SK-N-SH (cell line): ENCODE measurements around the gene ANGPTL8. TPM values are rescaled to one million over a fixed set of nuclear protein-coding genes. Genes with fewer than 3 reads are reported as not detected.

ENCODE experiments used
- CTCF ChIA-PET: fragments of 300-600, 350-600 bp; formaldehyde crosslinking; extraction: SDS; loops from one replicate; lab custom pipeline; 2021; lab: Yijun Ruan, JAX
- POLR2A ChIA-PET: fragments of 350-600 bp; sonication (Branson Sonifier 250); formaldehyde crosslinking; extraction: SDS; loops from one replicate; lab custom pipeline; 2020; ENCODE audit warnings: antibody characterized with exemption, inconsistent platforms; lab: Yijun Ruan, JAX
- DNase-seq: peaks from one replicate; pipeline ENCODE4 v3.0.0; 2012
- H2AFZ ChIP-seq: fragments of 200-600 bp; sonication (generic); 2 replicates; pipeline ENCODE4 v1.8.1; 2016; ENCODE audit warnings: antibody characterized with exemption, mild to moderate bottlenecking, low read depth
- H3F3A ChIP-seq: fragments of 200-600 bp; sonication (generic); replicated peaks from 2 replicates; pipeline ENCODE3; 2016; ENCODE audit warnings: antibody characterized with exemption, mild to moderate bottlenecking; ENCODE audit not compliant: insufficient read depth
- H3K27ac ChIP-seq, 2 experiments: fragments of 200-500 bp in 1 of 2; fragments of 200-600 bp in 1 of 2; sonication (Bioruptor generic) in 1 of 2; sonication (generic), shearing (Covaris generic) in 1 of 2; 2 replicates each; pipeline versions ENCODE4 v1.5.1 to v1.6.1; 2014 to 2016; ENCODE audit warnings: low read depth in 2 of 2, inconsistent platforms in 1 of 2, low read length in 1 of 2, mild to moderate bottlenecking in 1 of 2, mixed read lengths in 1 of 2
- H3K27me3 ChIP-seq: fragments of 200-600 bp; sonication (generic), shearing (Covaris generic); 2 replicates; pipeline ENCODE4 v1.6.1; 2016; ENCODE audit warnings: mixed run types; ENCODE audit not compliant: insufficient read depth
- H3K36me3 ChIP-seq, 2 experiments: fragments of 200-500 bp in 1 of 2; fragments of 200-600 bp in 1 of 2; sonication (Bioruptor generic) in 1 of 2; sonication (generic) in 1 of 2; replicated peaks in 1 of 2; 2 replicates each; pipeline versions ENCODE3 to v1.5.1; 2014 to 2016; ENCODE audit warnings: low read length in 1 of 2, mild to moderate bottlenecking in 1 of 2; ENCODE audit not compliant: insufficient read depth in 2 of 2, control insufficient read depth in 1 of 2
- H3K4me1 ChIP-seq, 2 experiments: fragments of 200-500 bp in 1 of 2; fragments of 200-600 bp in 1 of 2; sonication (Bioruptor generic) in 1 of 2; sonication (generic), shearing (Covaris generic) in 1 of 2; 2 replicates each; pipeline versions ENCODE4 v1.5.1 to v1.6.1; 2014 to 2016; ENCODE audit warnings: low read depth in 1 of 2, low read length in 1 of 2, mixed run types in 1 of 2; ENCODE audit not compliant: insufficient read depth in 2 of 2, control insufficient read depth in 1 of 2
- H3K4me2 ChIP-seq: fragments of 200-600 bp; sonication (generic), shearing (Covaris generic); 2 replicates; pipeline ENCODE4 v1.6.1; 2017; ENCODE audit warnings: mixed run types
- H3K4me3 ChIP-seq, 2 experiments: fragments of 200-500 bp in 1 of 2; fragments of 200-600 bp in 1 of 2; sonication (Bioruptor generic) in 1 of 2; sonication (generic), shearing (Covaris generic) in 1 of 2; 2 replicates each; pipeline versions ENCODE4 v1.5.1 to v1.8.1; 2014 to 2016; ENCODE audit warnings: low read depth in 2 of 2, inconsistent platforms in 1 of 2, low read length in 1 of 2, mild to moderate bottlenecking in 1 of 2, mixed read lengths in 1 of 2, moderate library complexity in 1 of 2
- H3K79me2 ChIP-seq: fragments of 200-600 bp; sonication (generic); 2 replicates; pipeline ENCODE4 v1.8.1; 2017; ENCODE audit warnings: mild to moderate bottlenecking; ENCODE audit not compliant: insufficient read depth
- H3K9ac ChIP-seq: fragments of 200-600 bp; sonication (generic); 2 replicates; pipeline ENCODE4 v1.6.1; 2017; ENCODE audit warnings: mixed run types
- H3K9me2 ChIP-seq: fragments of 200-600 bp; sonication (generic); 2 replicates; pipeline ENCODE4 v1.6.1; 2017; ENCODE audit warnings: mixed run types
- H3K9me3 ChIP-seq: fragments of 200-600 bp; sonication (generic); 2 replicates; pipeline ENCODE4 v1.6.1; 2017; ENCODE audit warnings: mixed run types, mild to moderate bottlenecking, moderate library complexity
- H4K20me1 ChIP-seq: fragments of 200-600 bp; sonication (generic); 2 replicates; pipeline ENCODE4 v1.6.1; 2017; ENCODE audit warnings: mild to moderate bottlenecking, mixed run types; ENCODE audit not compliant: insufficient read depth
- ELF1 ChIP-seq: IDR thresholded peaks from 2 replicates; pipeline ENCODE4 v1.4.0; 2012
- FOXM1 ChIP-seq: IDR thresholded peaks from 2 replicates; pipeline ENCODE4 v1.4.0; 2012; ENCODE audit warnings: low read depth, mild to moderate bottlenecking
- TCF12 ChIP-seq: IDR thresholded peaks from 2 replicates; pipeline ENCODE4 v1.4.0; 2012
- WGBS: methylation state at CpG from one replicate; pipeline ENCODE4 v1.1.6; 2017; ENCODE audit warnings: low lambda C conversion rate; 5-methylcytosine and 5-hydroxymethylcytosine counted together
- polyA plus RNA-seq, 3 experiments: library from polyadenylated mRNA; depleted of rRNA; stranded (reverse); fragments of >200 nt; gene quantifications; 2 replicates each; pipeline ENCODE4 v1.2.3, GENCODE V29; 2012
- TF ChIP-seq, protein P1 (sequence below): IDR thresholded peaks from 2 replicates; pipeline ENCODE4 v1.6.1; 2012; ENCODE audit warnings: mild to moderate bottlenecking, low read depth, low read length, moderate library complexity

Gene ANGPTL8
- polyA plus RNA-seq, 1 of the 3 experiments (the other 2 are of a cell fraction), result 0.21 TPM

DNA sequence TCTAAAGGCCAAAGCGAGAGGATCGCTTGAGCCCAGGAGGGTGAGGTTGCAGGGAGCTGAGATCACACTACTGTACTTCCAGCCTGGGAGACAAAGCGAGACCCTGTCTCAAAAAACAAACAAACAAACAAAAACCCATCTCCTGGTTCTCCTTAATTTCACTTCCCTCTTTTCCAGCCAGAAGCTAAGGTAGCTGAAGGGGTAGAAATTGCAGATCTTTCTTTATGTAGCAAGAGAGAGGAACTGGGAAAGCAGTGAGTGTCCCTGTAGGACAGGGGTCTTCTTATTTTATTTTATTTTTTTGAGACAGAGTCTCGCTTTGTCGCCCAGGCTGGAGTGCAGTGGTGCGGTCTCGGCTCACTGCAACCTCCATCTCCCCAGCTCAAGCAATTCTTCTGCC lies 52.0 kb downstream of the ANGPTL8 start:
- ChIA-PET POLR2A (no interaction called here), CTCF (interaction anchor here (0.7 to 3.8 kb wide), 5 partner anchors 84 to 154 kb away, joined by 3 to 22 read pairs (median 4); no protein-coding TSS in a partner anchor)
- H3K79me2 ChIP-seq, result no peaks in the 10 kb centered on the region
- peaks cover 0 to 3% of the 10 kb centered on the region in 2 experiments; a peak in 1 of 4 replicates for H3K4me1 ChIP-seq
- H3F3A ChIP-seq, result no peaks in the 10 kb centered on the region
- H3K9me2 ChIP-seq, result no peaks in the 10 kb centered on the region
- no peak overlapping the region for H3K9ac ChIP-seq
- no peaks in the 10 kb centered on the region for H3K9me3 ChIP-seq
- no peak for DNase-seq
- H4K20me1 ChIP-seq, result no peaks in the 10 kb centered on the region
- 94% methylated on average over 7 of the region's 7 CpGs for WGBS
- H3K36me3 ChIP-seq, result no peaks in the 10 kb centered on the region
- no peak overlapping the region for H3K4me3 ChIP-seq
- no peaks in the 10 kb centered on the region for H3K27me3 ChIP-seq
- no peak overlapping the region for H2AFZ ChIP-seq
- no peak overlapping the region for H3K4me2 ChIP-seq
- H3K27ac ChIP-seq, result no peak overlapping the region
- TF ChIP-seq, protein P1, sequence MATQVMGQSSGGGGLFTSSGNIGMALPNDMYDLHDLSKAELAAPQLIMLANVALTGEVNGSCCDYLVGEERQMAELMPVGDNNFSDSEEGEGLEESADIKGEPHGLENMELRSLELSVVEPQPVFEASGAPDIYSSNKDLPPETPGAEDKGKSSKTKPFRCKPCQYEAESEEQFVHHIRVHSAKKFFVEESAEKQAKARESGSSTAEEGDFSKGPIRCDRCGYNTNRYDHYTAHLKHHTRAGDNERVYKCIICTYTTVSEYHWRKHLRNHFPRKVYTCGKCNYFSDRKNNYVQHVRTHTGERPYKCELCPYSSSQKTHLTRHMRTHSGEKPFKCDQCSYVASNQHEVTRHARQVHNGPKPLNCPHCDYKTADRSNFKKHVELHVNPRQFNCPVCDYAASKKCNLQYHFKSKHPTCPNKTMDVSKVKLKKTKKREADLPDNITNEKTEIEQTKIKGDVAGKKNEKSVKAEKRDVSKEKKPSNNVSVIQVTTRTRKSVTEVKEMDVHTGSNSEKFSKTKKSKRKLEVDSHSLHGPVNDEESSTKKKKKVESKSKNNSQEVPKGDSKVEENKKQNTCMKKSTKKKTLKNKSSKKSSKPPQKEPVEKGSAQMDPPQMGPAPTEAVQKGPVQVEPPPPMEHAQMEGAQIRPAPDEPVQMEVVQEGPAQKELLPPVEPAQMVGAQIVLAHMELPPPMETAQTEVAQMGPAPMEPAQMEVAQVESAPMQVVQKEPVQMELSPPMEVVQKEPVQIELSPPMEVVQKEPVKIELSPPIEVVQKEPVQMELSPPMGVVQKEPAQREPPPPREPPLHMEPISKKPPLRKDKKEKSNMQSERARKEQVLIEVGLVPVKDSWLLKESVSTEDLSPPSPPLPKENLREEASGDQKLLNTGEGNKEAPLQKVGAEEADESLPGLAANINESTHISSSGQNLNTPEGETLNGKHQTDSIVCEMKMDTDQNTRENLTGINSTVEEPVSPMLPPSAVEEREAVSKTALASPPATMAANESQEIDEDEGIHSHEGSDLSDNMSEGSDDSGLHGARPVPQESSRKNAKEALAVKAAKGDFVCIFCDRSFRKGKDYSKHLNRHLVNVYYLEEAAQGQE, result no peak
- TF ChIP-seq TCF12 (no peak), FOXM1 (no peak), ELF1 (no peak)
- TF ChIP-seq, all 33 proteins: peak for 0

Other genes starting within 250 kb of the ANGPTL8 start
- gene LDLR, start 150.2 kb upstream of the ANGPTL8 start, polyA plus RNA-seq (2012; rRNA removed), result 20.7 and 25.1 TPM in 2 replicates
- gene SPC24, start 83.8 kb upstream of the ANGPTL8 start, polyA plus RNA-seq (2012; rRNA removed), result 12.7 and 18.9 TPM in 2 replicates
- gene KANK2, start 42.1 kb upstream of the ANGPTL8 start, polyA plus RNA-seq (2012; rRNA removed), result 63.9 and 92.4 TPM in 2 replicates
- 14.0 and 18.3 TPM in 2 replicates for gene DOCK6, start 22.9 kb downstream of the ANGPTL8 start, polyA plus RNA-seq (2012; rRNA removed)
- not detected in 2 replicates for gene TSPAN16, start 56.5 kb downstream of the ANGPTL8 start, polyA plus RNA-seq (2012; rRNA removed)
- gene RAB3D, start 100.0 kb downstream of the ANGPTL8 start, polyA plus RNA-seq (2012; rRNA removed), result 25.0 and 27.0 TPM in 2 replicates
- gene TMEM205, start 106.6 kb downstream of the ANGPTL8 start, polyA plus RNA-seq (2012; rRNA removed), result 209 and 219 TPM in 2 replicates
- gene CCDC159, start 106.9 kb downstream of the ANGPTL8 start, polyA plus RNA-seq (2012; rRNA removed), result 25.2 and 30.1 TPM in 2 replicates
- gene PLPPR2, start 115.8 kb downstream of the ANGPTL8 start, polyA plus RNA-seq (2012; rRNA removed), result 18.9 and 26.2 TPM in 2 replicates
- 2.8 and 3.0 TPM in 2 replicates for gene SWSAP1, start 135.0 kb downstream of the ANGPTL8 start, polyA plus RNA-seq (2012; rRNA removed)
- gene EPOR, start 144.7 kb downstream of the ANGPTL8 start, polyA plus RNA-seq (2012; rRNA removed), result 15.4 and 16.8 TPM in 2 replicates
- 13.3 and 13.5 TPM in 2 replicates for gene RGL3, start 179.7 kb downstream of the ANGPTL8 start, polyA plus RNA-seq (2012; rRNA removed)
- 3.2 and 4.2 TPM in 2 replicates for gene ODAD3, start 195.5 kb downstream of the ANGPTL8 start, polyA plus RNA-seq (2012; rRNA removed)
- 198 and 502 TPM in 2 replicates for gene PRKCSH, start 196.0 kb downstream of the ANGPTL8 start, polyA plus RNA-seq (2012; rRNA removed)
- gene ELAVL3, start 241.4 kb downstream of the ANGPTL8 start, polyA plus RNA-seq (2012; rRNA removed), result 0.48 and 0.68 TPM in 2 replicates